Erythroblast (primary cell): ENCODE results near the gene NFIC.
A peak's percentile ranks its signal among the peaks of the same experiment; 100 is the strongest.

Source experiments
- DNase-seq, 2 experiments: peaks; one replicate each; lab custom pipeline; 2025; lab: John Stamatoyannopoulos, UW
- GATA1 ChIP-seq: IDR thresholded peaks from 2 replicates; pipeline ENCODE4 v1.6.1; 2011; ENCODE audit warnings: low read depth, mild to moderate bottlenecking, control low read depth, low read length, moderate library complexity
- POLR2A ChIP-seq: IDR thresholded peaks from 2 replicates; pipeline ENCODE4 v1.6.1; 2011; ENCODE audit warnings: mild to moderate bottlenecking, low read length

Gene NFIC

DNA sequence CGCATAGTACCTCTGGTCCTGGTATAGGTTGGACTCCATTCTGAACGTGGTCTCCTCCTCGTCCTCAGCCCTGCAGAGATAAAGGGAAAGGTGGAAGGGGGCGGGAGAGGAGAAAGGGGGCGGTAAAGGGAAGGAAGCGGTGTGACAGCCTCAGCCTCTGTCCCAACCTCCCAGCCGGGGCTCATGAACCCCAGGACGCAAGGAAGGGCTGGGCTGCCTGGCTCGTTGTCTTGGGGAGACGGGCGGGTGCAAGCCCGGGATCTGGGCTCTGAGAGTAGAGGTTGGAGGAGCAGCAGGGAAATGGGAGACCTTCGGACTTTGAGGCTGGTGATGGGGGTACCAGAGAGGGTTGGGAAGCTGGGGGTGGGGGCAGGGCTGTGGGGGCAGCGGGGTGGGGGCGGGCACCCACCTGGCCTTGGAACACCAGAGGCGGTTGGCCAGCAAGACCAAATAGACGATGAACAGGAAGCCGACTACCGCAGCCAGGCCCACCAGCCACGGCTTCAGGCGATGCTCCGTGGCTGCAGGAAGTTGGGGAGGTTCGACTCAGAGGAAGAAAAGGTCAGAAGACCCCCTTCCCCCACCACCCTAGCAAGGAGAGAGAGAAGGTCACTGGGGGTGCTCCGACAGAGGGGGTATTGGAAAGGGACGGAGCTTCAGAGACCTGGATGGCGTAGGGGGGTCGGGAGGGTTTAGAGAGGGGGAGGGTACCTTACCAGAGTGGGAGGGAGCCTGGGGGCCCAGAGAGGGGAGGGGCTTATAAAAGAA is 112.2 kb downstream of the NFIC start:
- no peak for DNase-seq
- no peak for TF ChIP-seq POLR2A
- TF ChIP-seq GATA1 = no peak

DNA sequence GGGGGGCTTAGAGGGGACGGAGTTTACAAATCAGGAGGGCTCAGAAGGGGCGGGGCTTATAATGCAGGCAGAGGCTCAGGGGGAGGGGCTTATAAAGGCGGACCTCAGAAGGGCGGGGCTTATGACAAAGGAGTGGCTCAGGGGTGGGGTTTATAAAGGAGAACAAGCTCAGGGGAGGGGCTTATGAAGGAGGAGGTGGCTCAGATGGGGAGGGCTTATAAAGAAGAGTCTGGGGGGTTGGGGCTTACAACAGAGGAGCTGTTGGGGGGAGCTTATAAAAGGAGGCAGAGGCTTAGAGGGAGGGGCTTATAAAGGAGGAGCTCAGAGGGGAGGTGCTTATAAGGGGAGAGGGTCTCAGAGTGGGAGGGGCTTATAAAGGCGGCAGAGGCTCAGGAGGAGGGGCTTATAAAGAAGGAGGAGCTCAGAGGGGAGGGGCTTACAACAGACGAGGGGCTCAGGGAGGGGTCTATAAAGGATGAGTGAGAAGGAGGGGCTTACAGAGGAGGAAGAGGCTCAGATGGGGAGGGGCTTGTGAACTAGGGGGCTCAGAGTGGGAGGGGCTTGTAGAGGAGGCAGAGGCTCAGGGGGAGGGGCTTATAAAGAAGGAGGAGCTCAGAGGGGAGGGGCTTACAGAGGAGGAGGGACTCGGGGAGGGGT is 112.9 kb downstream of the NFIC start:
- TF ChIP-seq POLR2A (no peak), GATA1 (no peak)
- DNase-seq = peak; percentile 64 to 70

DNA sequence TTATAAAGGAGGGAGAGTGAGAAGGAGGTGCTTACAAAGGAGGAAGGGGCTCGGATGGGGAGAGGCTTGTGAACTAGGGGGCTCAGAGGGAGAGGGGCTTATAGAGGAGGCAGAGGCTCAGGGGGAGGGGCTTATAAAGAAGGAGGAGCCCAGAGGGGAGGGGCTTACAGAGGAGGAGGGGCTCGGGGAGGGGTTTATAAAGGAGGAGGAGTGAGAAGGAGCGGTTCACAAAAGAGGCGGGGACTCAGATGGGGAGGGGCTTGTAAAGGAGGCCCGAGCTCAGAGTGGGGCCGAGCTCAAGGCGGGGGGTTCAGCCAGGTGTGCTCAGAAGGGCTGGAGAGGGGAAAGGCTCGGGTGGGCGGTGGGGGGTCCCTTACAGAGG is 113.4 kb downstream of the NFIC start:
- peak; percentile 59 to 64 for DNase-seq
- no peak for TF ChIP-seq GATA1
- TF ChIP-seq POLR2A = no peak

DNA sequence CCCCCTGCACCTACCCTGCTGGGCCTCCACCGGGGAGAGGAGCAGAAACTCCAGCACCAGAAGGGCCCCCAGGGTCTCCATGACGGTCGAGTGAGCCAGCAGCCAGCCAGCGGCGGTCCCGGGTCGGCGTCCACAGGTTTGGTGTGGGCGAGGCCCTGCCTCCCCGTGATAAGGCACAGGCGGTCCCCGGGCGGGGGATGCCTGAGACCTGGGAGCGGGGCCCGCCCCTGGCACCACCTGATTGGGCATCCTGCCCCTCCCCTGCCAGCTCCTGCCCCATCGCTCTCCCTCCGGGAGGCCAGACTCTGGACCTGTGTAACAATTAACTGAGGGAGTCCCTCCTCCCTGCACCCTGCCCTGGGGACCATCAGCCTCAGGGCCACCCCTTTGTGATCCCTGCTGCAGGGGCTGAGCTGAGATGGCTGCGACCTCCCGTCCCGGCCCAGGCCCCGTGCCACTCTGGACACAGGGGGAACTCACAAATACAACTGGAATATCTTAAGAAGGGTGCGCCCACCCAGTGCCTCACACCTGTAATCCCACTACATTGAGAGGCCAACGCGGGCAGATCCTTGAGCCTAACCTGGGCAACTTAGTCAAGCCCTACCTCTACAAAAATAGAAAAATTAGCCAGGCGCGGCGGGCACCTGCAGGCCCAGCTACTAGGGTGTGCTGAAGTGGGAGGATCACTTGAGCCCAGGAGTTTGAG is 114.2 kb downstream of the NFIC start, which contains the start of gene SMIM24:
SMIM24 (minus strand) TSS at position 143 of the 709 bp plus-strand sequence; CDS start at position 81, 62 bp downstream.
- no peak for DNase-seq
- no peak for TF ChIP-seq POLR2A
- TF ChIP-seq GATA1 = no peak

DNA sequence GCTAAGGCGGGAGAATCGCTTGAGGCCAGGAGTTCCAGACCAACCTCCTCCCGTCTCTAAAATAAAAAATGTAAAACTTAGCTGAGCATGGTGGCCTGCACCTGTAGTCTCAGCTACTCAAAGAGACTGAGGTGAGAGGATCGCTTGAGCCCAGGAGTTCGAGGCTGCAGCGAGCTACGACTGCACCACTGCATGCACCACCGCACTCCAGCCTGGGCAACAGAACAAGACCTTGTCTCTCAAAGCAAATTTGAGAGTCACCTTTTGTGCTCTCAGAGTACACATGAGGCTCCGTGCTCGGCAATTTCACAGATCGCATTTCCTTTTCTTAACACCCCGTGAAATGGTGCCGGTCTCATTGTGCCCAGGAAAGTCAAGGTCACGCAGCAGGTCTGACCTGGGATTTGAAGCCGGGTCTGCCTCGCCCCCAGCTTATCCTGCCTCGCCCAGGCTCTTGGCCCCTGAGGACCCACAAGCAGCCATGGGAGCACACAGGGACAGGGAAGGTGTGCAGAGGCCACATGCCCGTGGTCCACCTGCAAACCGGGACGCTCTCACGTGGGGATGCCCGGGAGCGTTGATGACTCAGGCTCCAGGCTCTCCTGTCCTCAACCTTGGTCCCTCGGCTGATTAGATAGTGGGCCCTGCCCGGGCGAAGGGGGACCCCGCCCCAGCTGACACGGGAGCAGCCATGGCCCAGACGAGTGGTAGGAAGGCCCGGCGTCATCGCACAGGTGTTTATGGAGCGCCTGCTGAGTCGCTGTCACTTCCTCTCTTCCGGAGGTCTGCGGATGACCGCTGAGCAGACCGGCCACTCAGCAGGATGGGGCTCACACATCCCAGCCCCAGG is 115.1 kb downstream of the NFIC start:
- TF ChIP-seq POLR2A (no peak), GATA1 (no peak)
- DNase-seq = no peak

DNA sequence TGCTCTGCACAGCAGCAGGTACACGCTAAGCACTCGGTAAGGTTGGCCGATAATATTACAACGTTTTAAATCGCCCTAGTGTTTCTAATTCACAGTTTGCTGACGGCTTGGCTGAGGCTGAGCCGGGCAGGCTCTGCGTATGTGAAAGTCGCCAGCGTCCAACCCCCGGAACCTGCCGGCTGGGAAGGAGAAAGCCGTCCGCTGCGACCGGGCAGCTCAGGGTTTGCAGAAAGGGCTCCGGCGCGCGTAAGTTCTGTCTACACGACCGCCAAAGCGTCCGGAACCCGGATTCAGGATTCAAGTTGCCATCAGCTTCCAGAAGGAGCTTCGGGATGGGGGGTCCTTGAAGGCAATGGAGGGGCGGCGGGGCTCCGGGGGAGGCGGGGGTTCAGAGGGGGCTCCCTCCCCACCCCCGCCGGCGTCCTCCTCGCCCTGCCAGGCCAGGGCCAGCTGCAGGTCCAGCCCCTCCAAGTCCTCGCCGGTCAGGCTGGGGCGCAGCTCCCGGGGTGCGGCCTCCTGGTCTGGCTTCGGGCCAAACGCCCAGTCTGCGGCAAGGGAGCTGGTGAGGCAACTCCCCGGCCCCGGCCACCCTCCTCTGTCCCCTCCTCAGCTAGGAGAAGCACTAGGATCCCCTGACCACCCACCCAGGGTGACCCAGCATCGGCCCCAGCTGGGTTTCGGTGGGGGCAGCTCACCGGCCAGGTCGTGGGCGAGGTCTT is 116.3 kb downstream of the NFIC start:
- TF ChIP-seq POLR2A (no peak), GATA1 (no peak)
- no peak for DNase-seq

DNA sequence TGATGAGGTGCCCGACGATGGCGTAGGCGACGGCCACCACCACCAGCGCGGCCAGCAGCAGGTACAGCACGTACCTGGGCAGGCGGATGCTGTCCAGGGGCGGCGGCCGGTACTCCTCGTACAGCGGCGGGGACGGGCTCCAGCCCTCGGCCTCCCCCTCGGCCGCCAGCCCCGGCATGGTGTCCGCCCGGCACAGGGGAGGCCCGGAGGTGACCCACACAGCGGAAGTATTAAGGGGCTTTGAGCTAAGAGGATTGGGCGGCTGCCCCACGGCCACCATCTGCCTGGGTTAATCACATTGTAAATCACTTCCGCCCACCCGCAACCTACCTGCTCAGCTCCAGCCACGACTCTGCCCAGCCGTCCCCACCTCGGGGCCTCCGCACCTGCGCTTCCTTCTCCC is 116.8 kb downstream of the NFIC start, which contains the start of gene SMIM44:
SMIM44 (minus strand) TSS at position 216 of the 403 bp plus-strand sequence; CDS start at position 178, 38 bp downstream.
- no peak for DNase-seq
- TF ChIP-seq POLR2A (no peak), GATA1 (no peak)

DNA sequence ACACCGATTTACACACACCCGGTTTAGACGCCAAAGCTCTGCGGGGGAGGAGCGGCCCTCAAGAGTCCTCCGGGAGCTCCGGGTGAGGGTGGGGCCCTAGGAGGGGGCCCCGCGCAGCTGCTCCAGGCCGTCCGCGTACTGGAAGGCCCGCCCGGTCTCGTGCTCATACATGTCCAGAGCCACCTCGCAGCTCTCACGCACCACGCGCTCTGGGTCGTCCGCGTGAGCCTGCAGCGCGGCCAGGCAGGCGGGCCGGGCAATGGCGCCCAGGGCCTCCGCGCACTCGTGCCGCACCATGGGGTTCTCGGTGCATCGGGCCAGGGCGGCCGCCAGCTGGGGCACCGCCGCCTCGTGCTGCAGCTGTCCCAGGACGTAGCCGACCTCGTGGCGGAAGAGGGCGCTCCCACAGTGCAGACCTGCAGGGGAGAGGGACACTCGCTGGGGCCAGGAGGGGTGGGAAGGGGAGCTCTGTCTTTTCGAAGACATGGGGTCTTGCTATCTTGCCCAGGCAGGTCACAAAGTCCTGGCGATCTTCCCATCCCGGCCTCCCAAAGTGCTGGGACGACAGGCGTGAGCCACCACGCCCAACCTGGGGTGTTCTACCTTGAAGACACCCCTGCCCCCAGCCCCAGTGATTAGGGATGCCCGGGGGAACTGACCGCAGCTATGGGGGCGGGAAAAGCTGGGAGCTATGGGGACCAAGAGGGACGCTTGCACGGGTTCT is 125.2 kb downstream of the NFIC start:
- no peak for TF ChIP-seq POLR2A
- no peak for TF ChIP-seq GATA1
- no peak for DNase-seq

DNA sequence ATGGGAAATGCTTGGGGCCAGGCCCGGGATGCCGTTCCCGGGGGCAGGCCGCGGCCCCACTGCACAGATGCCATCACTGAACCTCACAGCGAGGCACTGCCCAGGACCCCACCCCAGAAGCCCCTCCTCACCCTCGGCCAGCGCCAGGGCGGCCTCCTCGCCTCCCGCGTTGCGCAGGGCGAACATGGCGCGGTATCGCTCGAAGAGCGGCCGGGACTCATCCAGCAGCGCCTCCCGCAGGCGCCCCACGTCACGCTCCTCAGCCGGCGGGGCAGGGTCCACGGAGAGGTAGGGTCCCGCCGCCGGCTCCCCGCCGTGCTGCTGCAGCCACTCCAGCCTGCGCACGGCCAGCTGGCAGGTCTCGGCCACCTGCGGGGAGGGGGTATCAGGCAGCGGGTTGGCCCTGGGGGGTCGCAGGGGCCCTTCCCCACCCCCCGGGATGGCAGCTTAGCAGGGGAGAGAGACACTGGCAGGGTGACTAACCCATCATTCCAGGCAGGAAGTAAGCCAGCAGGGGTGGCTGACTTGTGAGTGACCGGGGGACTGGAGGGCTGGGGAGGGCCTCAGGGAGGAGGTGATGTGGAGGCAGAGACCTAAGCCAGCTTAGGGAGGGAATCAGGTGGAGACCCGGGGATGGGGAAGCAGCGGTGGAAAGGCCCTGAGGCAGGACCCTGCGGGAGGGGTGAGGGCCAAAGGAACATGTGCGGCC is 125.9 kb downstream of the NFIC start:
- no peak for DNase-seq
- TF ChIP-seq GATA1 = no peak
- TF ChIP-seq POLR2A = no peak

DNA sequence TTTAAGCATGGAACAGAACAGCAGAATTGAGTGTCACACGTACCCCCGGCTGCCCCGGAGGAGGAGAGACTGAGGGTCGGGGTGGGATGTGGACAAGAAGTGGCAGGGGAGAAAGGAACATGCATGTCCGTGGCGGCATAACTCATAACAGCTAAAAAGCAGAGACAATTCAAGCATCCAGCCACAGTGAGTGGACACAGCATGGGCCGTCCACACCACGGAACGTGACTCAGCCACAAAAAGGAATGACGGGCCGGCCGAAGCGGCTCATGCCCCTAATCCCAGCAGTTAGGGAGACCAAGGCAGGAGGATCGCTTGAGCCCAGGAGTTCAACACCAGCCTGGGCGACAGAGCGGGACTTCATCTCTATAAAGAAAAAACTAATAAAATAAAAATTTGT is 126.5 kb downstream of the NFIC start:
- TF ChIP-seq GATA1 (no peak), POLR2A (no peak)
- DNase-seq = no peak

DNA sequence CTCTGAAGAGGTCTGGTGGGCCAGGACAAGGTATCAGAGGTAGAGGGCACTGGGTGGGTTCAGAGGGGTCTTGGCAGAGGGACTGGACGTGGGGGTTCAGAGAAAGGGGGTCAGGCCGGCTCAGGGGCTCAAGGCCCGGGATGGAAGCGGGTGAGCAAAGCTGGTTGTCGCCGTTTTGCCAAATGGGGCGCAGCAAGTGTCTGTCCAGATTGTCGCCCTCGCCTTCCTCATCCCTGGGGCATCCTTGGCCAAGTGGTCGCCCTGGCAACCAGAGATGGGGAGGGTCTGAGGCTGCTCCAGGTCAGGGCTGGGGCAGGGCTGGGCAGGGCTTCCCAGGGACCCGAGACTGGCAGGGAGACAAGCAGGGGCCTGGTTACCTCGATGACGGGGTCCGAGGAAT is 127.3 kb downstream of the NFIC start:
- TF ChIP-seq GATA1 (no peak), POLR2A (no peak)
- DNase-seq = no peak

DNA sequence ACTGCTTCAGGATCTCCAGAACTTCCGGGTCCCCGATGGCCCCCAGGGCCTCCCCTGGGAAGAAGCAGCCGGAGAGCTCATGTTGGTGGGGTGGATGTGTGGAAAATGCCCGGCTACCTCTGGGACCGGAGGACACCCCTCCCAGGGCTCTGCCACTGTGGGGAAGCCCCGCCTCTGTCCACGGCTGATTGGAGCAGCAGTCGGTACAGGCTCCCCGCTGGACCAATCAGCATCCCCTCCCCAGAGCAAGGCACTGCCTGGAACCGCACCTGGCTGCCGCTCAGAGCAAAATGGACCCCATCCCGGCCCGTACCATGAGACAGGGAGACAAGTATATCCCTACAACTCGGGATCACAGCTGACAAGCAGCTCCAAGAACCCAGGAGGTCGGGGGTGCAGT is 127.7 kb downstream of the NFIC start:
- peak in 1 of 2 experiments; percentile 30 for DNase-seq
- TF ChIP-seq GATA1 (no peak), POLR2A (no peak)
